LoVo (cell line): ENCODE measurements around the gene CCNYL1.

Source experiments
- DNase-seq: peaks from one replicate; pipeline ENCODE4 v3.0.0-alpha.2; 2016; ENCODE audit warnings: low spot score

The CCNYL1 gene

DNA sequence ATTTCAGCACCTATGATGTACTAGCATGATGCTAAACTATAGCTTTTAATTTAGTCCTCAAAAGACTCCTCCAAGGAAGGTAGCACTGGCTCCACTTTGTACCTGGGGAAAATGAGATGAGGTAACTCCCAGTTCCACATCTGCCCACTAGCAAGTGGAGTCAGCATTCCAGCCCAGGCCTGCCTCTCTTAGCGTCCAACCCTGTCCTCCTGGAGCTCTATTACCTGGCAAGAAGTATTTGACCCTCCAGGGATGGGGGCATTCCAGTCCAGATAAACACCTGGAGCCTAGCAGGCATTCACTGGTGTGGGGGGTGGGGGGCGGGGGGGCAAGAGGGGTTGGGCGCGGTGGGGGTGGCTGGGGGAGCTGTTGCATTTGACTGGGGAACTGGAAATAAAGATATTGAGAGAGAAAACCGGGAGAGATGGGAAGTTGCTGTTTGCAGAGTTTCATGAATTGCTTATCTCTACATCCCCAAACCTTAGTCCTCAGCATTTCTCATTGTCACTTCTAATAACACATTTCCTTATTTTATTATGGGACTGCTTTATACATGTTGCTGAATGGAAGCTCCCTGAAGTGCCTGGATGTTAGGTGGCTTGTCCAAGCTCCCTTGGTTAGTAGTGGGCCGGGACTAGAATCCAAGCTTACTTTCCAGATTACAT is 80.3 kb downstream of the CCNYL1 start:
- DNase-seq, result no peak

DNA sequence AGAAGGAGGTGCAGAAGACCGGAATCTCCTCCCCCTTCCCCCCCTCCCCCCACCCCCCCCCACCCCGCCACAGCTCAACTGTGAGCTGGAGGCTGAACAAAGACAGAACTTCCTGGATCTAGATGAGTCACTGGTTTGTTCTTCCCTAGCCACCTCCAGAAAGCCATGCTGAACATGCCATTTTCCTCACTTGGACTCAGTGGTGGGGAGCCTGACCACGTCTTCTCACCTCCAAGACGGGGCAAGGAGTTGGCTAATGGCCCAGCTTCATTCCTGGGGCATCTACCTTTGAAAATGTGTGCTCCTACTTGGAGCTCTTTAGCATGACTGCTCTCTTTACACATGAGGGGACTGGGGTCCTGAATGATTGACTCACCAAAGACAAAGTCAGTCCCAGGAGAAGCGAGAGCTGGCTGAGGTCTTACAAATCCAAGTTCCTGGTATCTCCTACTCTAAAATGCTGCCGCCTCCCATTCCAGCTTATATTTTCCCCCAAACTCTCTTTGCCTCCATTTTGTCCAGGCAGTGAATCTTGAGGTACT is 80.9 kb downstream of the CCNYL1 start:
- peak; percentile 67 for DNase-seq

DNA sequence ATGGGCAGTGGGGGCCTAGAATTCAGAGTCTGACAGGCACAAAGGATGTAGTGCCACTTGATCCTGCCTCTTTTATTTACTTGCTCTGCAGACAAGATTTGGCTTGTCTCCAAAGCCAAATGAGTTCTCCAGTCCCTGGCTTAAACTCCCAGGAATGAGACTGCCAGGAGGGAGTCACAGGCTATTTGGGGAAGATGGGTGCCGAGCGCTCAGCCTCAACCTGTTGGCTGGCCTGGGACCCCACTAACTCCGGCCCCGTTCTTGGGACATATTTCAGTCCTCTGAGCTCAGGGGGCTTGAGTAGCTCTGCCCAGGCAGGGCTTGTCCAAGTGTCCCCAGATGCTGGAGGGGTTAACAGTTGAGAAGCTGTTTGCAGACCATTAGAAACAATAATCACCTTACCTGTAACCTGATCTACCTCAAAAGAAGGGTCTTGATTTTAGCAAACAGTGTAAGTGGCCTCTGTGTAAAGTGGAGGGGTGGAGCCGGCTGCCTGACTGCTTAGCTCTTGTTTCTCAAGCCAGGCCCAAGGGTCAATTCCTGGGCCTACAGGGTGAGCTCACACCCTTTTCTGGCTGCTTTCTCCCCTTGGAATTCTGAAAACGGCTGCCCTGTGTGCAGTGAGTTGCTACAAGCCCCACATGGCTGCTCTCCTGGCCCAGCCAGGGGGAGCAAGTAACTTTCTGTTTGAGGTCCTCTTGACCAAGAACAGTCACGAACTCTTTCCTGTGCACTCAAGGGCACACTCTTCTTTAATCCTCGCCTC is 85.3 kb downstream of the CCNYL1 start:
- DNase-seq, result no peak

DNA sequence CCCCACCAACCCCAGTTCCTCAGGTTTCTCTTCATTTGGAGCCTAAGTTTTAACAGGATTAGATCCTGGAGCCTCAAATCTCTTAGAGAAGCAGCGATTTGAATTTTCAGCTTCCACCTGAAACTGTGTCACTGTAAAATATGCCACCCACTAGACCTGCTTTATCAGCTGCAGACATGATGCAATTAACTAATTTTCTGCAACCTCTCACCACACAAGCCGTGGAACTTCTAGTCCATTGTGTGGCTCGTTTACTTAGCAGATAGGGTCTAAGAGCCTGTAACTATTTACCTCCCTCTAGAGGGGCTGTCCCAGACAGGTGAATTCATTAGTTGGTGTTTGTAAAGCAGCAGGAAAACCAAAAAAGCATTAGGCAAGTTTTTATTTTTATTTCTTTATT is 89.8 kb downstream of the CCNYL1 start:
- DNase-seq, result no peak

DNA sequence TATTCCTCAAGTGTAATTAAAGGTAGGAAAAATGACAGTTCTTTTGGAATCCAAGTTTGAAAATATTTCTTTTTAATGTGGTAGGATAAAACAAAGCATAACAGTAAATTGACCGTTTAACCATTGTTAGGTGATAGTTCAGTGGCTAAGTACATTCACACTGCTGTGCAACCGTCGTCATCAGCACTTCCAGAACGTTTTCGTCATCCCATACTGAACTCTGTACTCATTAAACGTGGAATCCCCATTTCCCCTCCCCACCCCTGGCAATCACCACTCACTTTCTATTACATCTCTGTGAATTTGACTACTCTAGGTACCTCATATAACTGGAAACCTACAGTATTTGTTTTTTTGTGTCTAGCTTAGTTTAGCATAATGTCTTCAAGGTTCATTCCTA is 91.2 kb downstream of the CCNYL1 start:
- DNase-seq, result no peak
